NT2/D1 (cell line): ENCODE results near the gene MALT1.
A peak's percentile ranks its signal among the peaks of the same experiment; 100 is the strongest.

Experiments
- DNase-seq: peaks from one replicate; pipeline ENCODE4 v3.0.0-alpha.2; 2011; ENCODE audit warnings: low read depth, low spot score
- H3K27me3 ChIP-seq: 2 replicates; pipeline ENCODE4 v1.6.0; 2011; ENCODE audit warnings: mild to moderate bottlenecking; ENCODE audit not compliant: insufficient read length, insufficient read depth
- H3K36me3 ChIP-seq: 2 replicates; pipeline ENCODE4 v1.6.1; 2011; ENCODE audit warnings: mild to moderate bottlenecking, low read length, mixed read lengths; ENCODE audit not compliant: insufficient read depth, insufficient read length
- H3K4me1 ChIP-seq: 2 replicates; pipeline ENCODE4 v1.5.1; 2011; ENCODE audit not compliant: insufficient read depth, insufficient read length
- H3K4me3 ChIP-seq: 2 replicates; pipeline ENCODE4 v1.5.1; 2011; ENCODE audit warnings: low read depth; ENCODE audit not compliant: insufficient read length
- H3K9ac ChIP-seq: 2 replicates; pipeline ENCODE4 v1.6.0; 2011; ENCODE audit warnings: low read depth; ENCODE audit not compliant: insufficient read length
- H3K9me3 ChIP-seq: 2 replicates; pipeline ENCODE4 v1.5.1; 2011; ENCODE audit warnings: mild to moderate bottlenecking, low read length; ENCODE audit not compliant: insufficient read depth
- SUZ12 ChIP-seq: IDR thresholded peaks from 2 replicates; pipeline ENCODE4 v1.6.1; 2011; ENCODE audit not compliant: insufficient read length, insufficient read depth; ENCODE audit errors: extremely low read depth
- YY1 ChIP-seq: IDR thresholded peaks from 2 replicates; pipeline ENCODE4 v1.6.1; 2011; ENCODE audit not compliant: insufficient read length, insufficient read depth
- ZNF274 ChIP-seq: IDR thresholded peaks from 2 replicates; pipeline ENCODE4 v1.6.1; 2011; ENCODE audit warnings: mild to moderate bottlenecking, low read depth, low read length

Gene MALT1

GRCh38 chr18:58635891-58636290 lies 35.4 kb upstream of the MALT1 start:
- Histone ChIP-seq H3K27me3 (no peaks in the 10 kb centered on the region), H3K36me3 (no peaks in the 10 kb centered on the region), H3K4me1 (no peaks in the 10 kb centered on the region), H3K9ac (no peak overlapping the region), H3K9me3 (no peaks in the 10 kb centered on the region), H3K4me3 (no peak overlapping the region)
- TF ChIP-seq YY1, result no peak
- TF ChIP-seq SUZ12, result no peak
- TF ChIP-seq ZNF274, result no peak
- no peak for DNase-seq

GRCh38 chr18:58637197-58637596 lies 34.1 kb upstream of the MALT1 start:
- TF ChIP-seq YY1 (no peak), SUZ12 (no peak), ZNF274 (no peak)
- no peaks in the 10 kb centered on the region for H3K4me1 ChIP-seq

GRCh38 chr18:58637946-58638345 lies 33.3 kb upstream of the MALT1 start:
- TF ChIP-seq ZNF274 (no peak), SUZ12 (no peak), YY1 (no peak)
- Histone ChIP-seq H3K36me3 (no peaks in the 10 kb centered on the region), H3K27me3 (no peaks in the 10 kb centered on the region), H3K4me1 (no peaks in the 10 kb centered on the region), H3K9me3 (peaks cover 8% of the 10 kb centered on the region; the same call in 1 of the 2 replicates), H3K9ac (no peak overlapping the region), H3K4me3 (no peak overlapping the region)
- DNase-seq, result no peak

More at GRCh38 chr18:58637197-58637596, 34.1 kb upstream of the MALT1 start:
- Histone ChIP-seq H3K9me3 (peaks cover under 1% of the 10 kb centered on the region; the same call in 1 of the 2 replicates), H3K36me3 (no peaks in the 10 kb centered on the region), H3K27me3 (no peaks in the 10 kb centered on the region), H3K4me3 (no peak overlapping the region), H3K9ac (no peak overlapping the region)
- DNase-seq, result no peak

- no peak for TF ChIP-seq SUZ12
- TF ChIP-seq YY1, result no peak
- no peak for TF ChIP-seq ZNF274
- Histone ChIP-seq H3K27me3 (no peaks in the 10 kb centered on the region), H3K9ac (no peak overlapping the region), H3K4me1 (no peaks in the 10 kb centered on the region), H3K9me3 (peaks cover 13% of the 10 kb centered on the region; the same call in 1 of the 2 replicates), H3K36me3 (no peaks in the 10 kb centered on the region), H3K4me3 (no peak overlapping the region)
- DNase-seq, result no peak
Observed at GRCh38 chr18:58638441-58638840, 32.8 kb upstream of the MALT1 start.

- DNase-seq, result no peak
- H3K4me3 ChIP-seq, result no peak overlapping the region
- no peak overlapping the region for H3K9ac ChIP-seq
- no peaks in the 10 kb centered on the region for H3K4me1 ChIP-seq
- no peaks in the 10 kb centered on the region for H3K27me3 ChIP-seq
- H3K9me3 ChIP-seq, result peaks cover 21% of the 10 kb centered on the region; the same call in 1 of the 2 replicates
- TF ChIP-seq SUZ12 (no peak), ZNF274 (no peak), YY1 (no peak)
- no peaks in the 10 kb centered on the region for H3K36me3 ChIP-seq
Observed at GRCh38 chr18:58639237-58639636, 32.0 kb upstream of the MALT1 start.

GRCh38 chr18:58639751-58640427 lies 31.4 kb upstream of the MALT1 start:
- Histone ChIP-seq H3K4me1 (no peaks in the 10 kb centered on the region), H3K4me3 (no peak overlapping the region), H3K27me3 (no peaks in the 10 kb centered on the region), H3K9me3 (peaks cover 28% of the 10 kb centered on the region; the same call in 1 of the 2 replicates), H3K36me3 (no peaks in the 10 kb centered on the region), H3K9ac (no peak overlapping the region)
- TF ChIP-seq ZNF274 (no peak), YY1 (no peak), SUZ12 (no peak)
- peak; percentile 30 for DNase-seq

GRCh38 chr18:58640428-58640805 lies 30.8 kb upstream of the MALT1 start:
- Histone ChIP-seq H3K4me3 (no peak overlapping the region), H3K9ac (peak overlapping the region; percentile 62)
- no peak for DNase-seq

More at GRCh38 chr18:58640428-58640805, 30.8 kb upstream of the MALT1 start:
- H3K4me1 ChIP-seq, result no peaks in the 10 kb centered on the region
- peaks cover 33% of the 10 kb centered on the region; the same call in 1 of the 2 replicates for H3K9me3 ChIP-seq
- no peaks in the 10 kb centered on the region for H3K36me3 ChIP-seq
- TF ChIP-seq YY1 (no peak), ZNF274 (no peak), SUZ12 (no peak)
- no peaks in the 10 kb centered on the region for H3K27me3 ChIP-seq
